Breast epithelium (tissue), 4 donors: Measurements from ENCODE around the gene CDKN2A. TPM values are rescaled to one million over a fixed set of nuclear protein-coding genes. Genes with fewer than 3 reads are reported as not detected.

Experiments used
- DNase-seq, 2 donors: peaks; one replicate each; pipeline ENCODE4 v3.0.0-alpha.2; 2019; ENCODE audit warnings: low spot score in 2 of 2
- H3K27ac ChIP-seq, 2 donors: fragments of 200-600 bp; sonication (generic) in 1 of 2; one replicate each; pipeline ENCODE4 v1.5.1; 2016 to 2019; ENCODE audit warnings: mild to moderate bottlenecking in 1 of 2
- H3K27me3 ChIP-seq, 2 donors: fragments of 200-600 bp; sonication (generic) in 1 of 2; one replicate each; pipeline versions ENCODE4 v1.5.1 to v1.6.0; 2017 to 2019; ENCODE audit warnings: control low read depth in 1 of 2, mild to moderate bottlenecking in 1 of 2
- H3K36me3 ChIP-seq: fragments of 200-600 bp; one replicate; pipeline ENCODE4 v1.5.1; 2019
- H3K4me1 ChIP-seq, 2 donors: fragments of 200-600 bp; sonication (generic); one replicate each; pipeline ENCODE4 v1.5.1; 2016 to 2019; ENCODE audit warnings: control low read depth in 1 of 2
- H3K4me3 ChIP-seq, 3 donors: fragments of 200-600 bp; sonication (generic); 1 replicate in 2 of 3; 2 replicates in 1 of 3; pipeline ENCODE4 v1.5.1; 2016 to 2019; ENCODE audit warnings: mild to moderate bottlenecking in 3 of 3, moderate library complexity in 2 of 3
- H3K9me3 ChIP-seq, 2 donors: fragments of 200-600 bp; sonication (generic) in 1 of 2; one replicate each; pipeline ENCODE4 v1.5.1; 2016 to 2019; ENCODE audit warnings: control low read depth in 1 of 2
- CTCF ChIP-seq, 3 donors: fragments of 450-650 bp; IDR thresholded peaks; one replicate each; pipeline ENCODE4 v1.5.1; 2016 to 2017; ENCODE audit warnings: antibody characterized with exemption in 3 of 3, mild to moderate bottlenecking in 3 of 3, moderate library complexity in 3 of 3
- POLR2A ChIP-seq: fragments of 450-650 bp; IDR thresholded peaks from one replicate; pipeline ENCODE4 v1.6.1; 2016; ENCODE audit warnings: antibody characterized with exemption, mild to moderate bottlenecking, moderate library complexity
- POLR2AphosphoS5 ChIP-seq, 3 donors: sonication (generic); formaldehyde crosslinking; IDR thresholded peaks; one replicate each; pipeline ENCODE4 v1.6.1; 2017; ENCODE audit warnings: antibody characterized with exemption in 3 of 3
- intact Hi-C: fragments of 100-400 bp; cut with DNase I; formaldehyde crosslinking; loops from one replicate; pipeline ENCODE4 v1.15.1; 2023; ENCODE audit warnings: low total_unique reads
- total RNA-seq, 3 donors: library from RNA; depleted of rRNA; stranded (reverse); fragments of >200 nt; gene quantifications; one replicate each; pipeline ENCODE4 v1.1.0, GENCODE V29; 2016

Gene CDKN2A
- total RNA-seq, 3 donors from 2014 or later = 0.80 to 19.3 (median 3.5) TPM

- Histone ChIP-seq H3K4me1 (no peaks in the 10 kb centered on the region), H3K36me3 (no peaks in the 10 kb centered on the region), H3K4me3 (no peak overlapping the region), H3K9me3 (no peaks in the 10 kb centered on the region), H3K27ac (no peak overlapping the region), H3K27me3 (no peaks in the 10 kb centered on the region)
- no peak for DNase-seq
- TF ChIP-seq POLR2A = no peak
- TF ChIP-seq POLR2AphosphoS5 (IDR thresholded peaks at IDR 0.05) = no peak
- no peak for TF ChIP-seq CTCF (IDR thresholded peaks at IDR 0.05)
- intact Hi-C loops = no loop called here
These were observed 58.6 kb downstream of the CDKN2A start for GRCh38 chr9:21935631-21936030.

GRCh38 chr9:21933865-21934264, 60.3 kb downstream of the CDKN2A start:
- H3K4me3 ChIP-seq = no peak overlapping the region
- DNase-seq = no peak
- H3K27me3 ChIP-seq = no peaks in the 10 kb centered on the region
- no peak overlapping the region for H3K27ac ChIP-seq
- H3K36me3 ChIP-seq = no peaks in the 10 kb centered on the region
- H3K4me1 ChIP-seq = no peaks in the 10 kb centered on the region
- no peaks in the 10 kb centered on the region for H3K9me3 ChIP-seq
- TF ChIP-seq CTCF (IDR thresholded peaks at IDR 0.05) (no peak), POLR2A (no peak), POLR2AphosphoS5 (IDR thresholded peaks at IDR 0.05) (no peak)
- intact Hi-C loops = no loop called here

GRCh38 chr9:21933281-21933680, 60.9 kb downstream of the CDKN2A start:
- H3K4me3 ChIP-seq = no peak overlapping the region
- no peak overlapping the region for H3K27ac ChIP-seq
- no peaks in the 10 kb centered on the region for H3K9me3 ChIP-seq
- intact Hi-C loops = no loop called here
- H3K4me1 ChIP-seq = no peaks in the 10 kb centered on the region
- H3K36me3 ChIP-seq = no peaks in the 10 kb centered on the region
- no peak for TF ChIP-seq CTCF (IDR thresholded peaks at IDR 0.05)
- TF ChIP-seq POLR2A = no peak
- TF ChIP-seq POLR2AphosphoS5 (IDR thresholded peaks at IDR 0.05) = no peak
- DNase-seq = no peak
- no peaks in the 10 kb centered on the region for H3K27me3 ChIP-seq

GRCh38 chr9:21931428-21931827, 62.8 kb downstream of the CDKN2A start:
- no peaks in the 10 kb centered on the region for H3K36me3 ChIP-seq
- no peak for DNase-seq
- no peak overlapping the region for H3K27ac ChIP-seq
- intact Hi-C loops = no loop called here
- no peaks in the 10 kb centered on the region for H3K27me3 ChIP-seq
- H3K4me1 ChIP-seq = no peaks in the 10 kb centered on the region
- no peak for TF ChIP-seq POLR2A
- TF ChIP-seq POLR2AphosphoS5 (IDR thresholded peaks at IDR 0.05) = no peak
- TF ChIP-seq CTCF (IDR thresholded peaks at IDR 0.05) = no peak
- no peak overlapping the region for H3K4me3 ChIP-seq
- H3K9me3 ChIP-seq = no peaks in the 10 kb centered on the region

GRCh38 chr9:21927752-21928151, 66.4 kb downstream of the CDKN2A start:
- no peak for DNase-seq

More at GRCh38 chr9:21927752-21928151, 66.4 kb downstream of the CDKN2A start:
- H3K27ac ChIP-seq = no peak overlapping the region
- intact Hi-C loops = loop anchor here (10.0 kb wide), 2 partner anchors 337 to 543 kb away; partner anchors contain the start of gene IFNA2
- no peaks in the 10 kb centered on the region for H3K4me1 ChIP-seq
- H3K4me3 ChIP-seq = no peak overlapping the region
- TF ChIP-seq POLR2AphosphoS5 (IDR thresholded peaks at IDR 0.05) (no peak), CTCF (IDR thresholded peaks at IDR 0.05) (no peak)
- H3K27me3 ChIP-seq = no peaks in the 10 kb centered on the region
- H3K36me3 ChIP-seq = no peaks in the 10 kb centered on the region
- H3K9me3 ChIP-seq = no peaks in the 10 kb centered on the region
